ENCODE measurements around the gene CCND3.

GRCh38 chr6:41965429-41966213 lies 24.0 kb upstream of the CCND3 start:
- no peak for TF ChIP-seq ZFP41 (CRISPR knock-in tag; IDR thresholded peaks at IDR 0.05; ENCODE audit: borderline replicate concordance)
- no peak for TF ChIP-seq RAD21 (CRISPR knock-in tag; IDR thresholded peaks at IDR 0.05)
- no peak for TF ChIP-seq ZBTB49 (CRISPR knock-in tag; IDR thresholded peaks at IDR 0.05; ENCODE audit: borderline replicate concordance)
- TF ChIP-seq SAFB2 (CRISPR knock-in tag; IDR thresholded peaks at IDR 0.05; ENCODE audit: borderline replicate concordance, low read depth): no peak
- TF ChIP-seq CTCF (CRISPR knock-in tag; IDR thresholded peaks at IDR 0.05): no peak
- TF ChIP-seq ZNF318 (CRISPR knock-in tag; IDR thresholded peaks at IDR 0.05): no peak
